ENCODE measurements around the gene RNF44. TPM values are rescaled to one million over a fixed set of nuclear protein-coding genes. Genes with fewer than 3 reads are reported as not detected.
A peak's percentile ranks its signal among the peaks of the same experiment; 100 is the strongest.

Gene RNF44
- total RNA-seq: 10 to 100 TPM; 70.2 to 98.4 (median 77.6) TPM
- long read RNA-seq, donor 1, partial matches to known transcripts: 7 of 25 reads
- long read RNA-seq, donor 1, other reads (novel, unspliced or antisense): 18 of 25 reads
- long read RNA-seq, donor 2, partial matches to known transcripts: 0 of 6 reads
- long read RNA-seq, donor 2, other reads (novel, unspliced or antisense): 6 of 6 reads

DNA sequence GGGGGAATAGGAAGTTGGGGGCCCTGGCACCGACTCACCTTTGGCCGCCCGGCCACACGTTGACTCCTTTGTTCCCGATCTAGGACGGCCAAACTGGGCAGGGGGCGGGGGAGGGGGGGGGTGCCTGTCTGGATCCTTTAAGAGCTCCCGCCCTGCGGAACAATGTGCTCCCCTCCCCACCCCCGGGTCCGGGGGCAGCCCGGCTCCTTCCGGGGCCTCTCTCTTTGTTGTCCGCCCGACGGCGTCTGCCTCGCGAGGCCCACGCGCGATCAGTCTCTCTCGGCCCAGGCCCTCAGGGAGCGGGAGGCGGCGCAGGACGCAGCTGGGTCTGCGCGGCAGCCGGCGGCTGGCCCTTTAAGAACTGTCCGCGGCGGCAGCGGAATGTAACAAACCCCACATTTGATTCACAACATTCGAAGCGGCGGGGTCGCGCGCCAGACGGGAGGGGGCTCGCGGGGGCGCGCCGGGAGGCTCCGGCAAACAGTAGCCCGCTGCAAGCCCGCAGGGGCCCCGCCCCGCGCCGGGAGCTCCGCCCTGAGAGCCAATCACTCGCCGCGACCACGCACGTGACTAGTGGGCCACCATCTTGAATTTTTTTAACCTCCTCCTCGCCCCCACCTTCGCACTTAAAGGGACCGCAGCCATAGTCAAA is at the start of gene RNF44:
RNF44 (minus strand) TSS at position 501 of the 652 bp plus-strand sequence. CDS start 4,930 bp downstream, outside the sequence.
- H3K9me3 ChIP-seq: no peaks in the 10 kb centered on the region
- no peaks in the 10 kb centered on the region for H3K36me3 ChIP-seq (ENCODE audit: low read depth)
- peaks cover 41% of the 10 kb centered on the region for H3K4me1 ChIP-seq (ENCODE audit: low read depth)
- TF ChIP-seq, protein P1, sequence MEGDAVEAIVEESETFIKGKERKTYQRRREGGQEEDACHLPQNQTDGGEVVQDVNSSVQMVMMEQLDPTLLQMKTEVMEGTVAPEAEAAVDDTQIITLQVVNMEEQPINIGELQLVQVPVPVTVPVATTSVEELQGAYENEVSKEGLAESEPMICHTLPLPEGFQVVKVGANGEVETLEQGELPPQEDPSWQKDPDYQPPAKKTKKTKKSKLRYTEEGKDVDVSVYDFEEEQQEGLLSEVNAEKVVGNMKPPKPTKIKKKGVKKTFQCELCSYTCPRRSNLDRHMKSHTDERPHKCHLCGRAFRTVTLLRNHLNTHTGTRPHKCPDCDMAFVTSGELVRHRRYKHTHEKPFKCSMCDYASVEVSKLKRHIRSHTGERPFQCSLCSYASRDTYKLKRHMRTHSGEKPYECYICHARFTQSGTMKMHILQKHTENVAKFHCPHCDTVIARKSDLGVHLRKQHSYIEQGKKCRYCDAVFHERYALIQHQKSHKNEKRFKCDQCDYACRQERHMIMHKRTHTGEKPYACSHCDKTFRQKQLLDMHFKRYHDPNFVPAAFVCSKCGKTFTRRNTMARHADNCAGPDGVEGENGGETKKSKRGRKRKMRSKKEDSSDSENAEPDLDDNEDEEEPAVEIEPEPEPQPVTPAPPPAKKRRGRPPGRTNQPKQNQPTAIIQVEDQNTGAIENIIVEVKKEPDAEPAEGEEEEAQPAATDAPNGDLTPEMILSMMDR (IDR thresholded peaks at IDR 0.05): no peak
- peak within 1 kb of the TSS; percentile 77 for H3K4me3 ChIP-seq
- ATAC-seq (peak; percentile 74), DNase-seq (peak; percentile 99)
- intact Hi-C loops (cut with DNase I, micrococcal nuclease): no loop called here

DNA sequence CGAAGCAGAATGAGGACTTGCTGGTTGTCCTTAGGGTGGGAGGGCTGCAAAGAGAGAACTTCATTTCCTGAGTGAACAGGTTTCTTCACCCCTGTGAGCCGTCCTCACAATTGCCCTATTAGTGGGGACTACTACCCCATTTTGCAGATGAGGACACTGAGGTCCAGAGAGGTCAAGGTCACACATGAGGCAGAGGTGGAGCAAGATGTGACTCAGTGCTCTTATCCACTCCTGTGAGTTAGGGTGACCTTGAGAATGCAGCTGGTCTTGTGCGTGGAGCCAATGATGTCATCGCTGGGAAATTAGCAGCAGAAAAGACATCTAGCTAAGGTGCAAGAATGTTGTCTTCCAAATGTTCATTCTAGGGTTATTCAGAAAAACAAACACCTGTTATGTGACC is 45.9 kb upstream of the RNF44 start:
- TF ChIP-seq, protein P1 (IDR thresholded peaks at IDR 0.05): no peak
- Histone ChIP-seq H3K4me3 (no peak overlapping the region), H3K36me3 (ENCODE audit: low read depth) (no peaks in the 10 kb centered on the region), H3K9me3 (peaks cover 12% of the 10 kb centered on the region), H3K4me1 (ENCODE audit: low read depth) (no peaks in the 10 kb centered on the region)
- intact Hi-C loops (cut with DNase I, micrococcal nuclease): no loop called here
- no peak for ATAC-seq
- DNase-seq: no peak

DNA sequence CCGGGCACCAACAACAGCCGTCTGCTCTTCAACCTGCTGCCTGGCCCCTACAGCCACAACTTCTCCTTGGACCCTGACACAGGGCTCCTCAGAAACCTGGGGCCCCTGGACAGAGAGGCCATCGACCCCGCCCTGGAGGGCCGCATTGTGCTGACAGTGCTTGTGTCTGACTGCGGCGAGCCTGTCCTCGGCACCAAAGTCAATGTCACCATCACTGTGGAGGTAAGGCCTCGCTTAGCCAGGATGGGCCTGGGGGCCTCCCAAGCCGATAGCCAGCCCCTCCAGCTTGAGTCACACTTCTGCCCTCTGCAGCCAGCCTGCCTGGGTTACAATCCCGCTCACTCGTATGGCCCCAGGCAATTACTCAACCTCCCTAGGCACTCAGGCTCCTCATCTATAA is 44.2 kb upstream of the RNF44 start:
- no peak for ATAC-seq

DNA sequence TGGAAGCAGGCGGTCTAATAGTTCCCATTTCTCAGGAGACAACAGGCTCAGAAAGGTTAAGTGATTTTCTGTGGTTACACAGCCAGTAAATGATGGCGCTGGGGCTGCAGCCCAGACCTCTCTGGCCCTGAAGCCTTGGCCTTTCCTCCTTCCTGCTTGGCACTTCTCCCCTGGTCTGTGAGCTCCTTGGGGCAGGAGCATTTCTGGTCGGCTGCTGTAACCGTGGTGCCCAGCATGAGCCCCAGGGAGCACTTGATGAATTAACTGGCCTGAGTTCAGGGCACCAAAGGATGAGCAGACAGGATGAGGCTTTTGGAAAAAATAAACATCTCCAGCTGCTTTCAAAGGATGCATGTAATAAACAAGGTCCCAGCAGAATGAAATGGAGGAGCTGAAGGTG is 42.1 kb upstream of the RNF44 start:
- Histone ChIP-seq H3K4me1 (ENCODE audit: low read depth) (no peaks in the 10 kb centered on the region), H3K36me3 (ENCODE audit: low read depth) (no peaks in the 10 kb centered on the region), H3K9me3 (no peaks in the 10 kb centered on the region), H3K4me3 (no peak overlapping the region)
- DNase-seq (no peak), ATAC-seq (no peak)
- TF ChIP-seq, protein P1 (IDR thresholded peaks at IDR 0.05): no peak
- intact Hi-C loops (cut with DNase I, micrococcal nuclease): no loop called here

More for the DNA sequence above, 44.2 kb upstream of the RNF44 start:
- Histone ChIP-seq H3K4me1 (ENCODE audit: low read depth) (no peaks in the 10 kb centered on the region), H3K9me3 (peaks cover 12% of the 10 kb centered on the region), H3K36me3 (ENCODE audit: low read depth) (no peaks in the 10 kb centered on the region), H3K4me3 (no peak overlapping the region)
- intact Hi-C loops (cut with DNase I, micrococcal nuclease): no loop called here
- TF ChIP-seq, protein P1 (IDR thresholded peaks at IDR 0.05): no peak
- DNase-seq: no peak

DNA sequence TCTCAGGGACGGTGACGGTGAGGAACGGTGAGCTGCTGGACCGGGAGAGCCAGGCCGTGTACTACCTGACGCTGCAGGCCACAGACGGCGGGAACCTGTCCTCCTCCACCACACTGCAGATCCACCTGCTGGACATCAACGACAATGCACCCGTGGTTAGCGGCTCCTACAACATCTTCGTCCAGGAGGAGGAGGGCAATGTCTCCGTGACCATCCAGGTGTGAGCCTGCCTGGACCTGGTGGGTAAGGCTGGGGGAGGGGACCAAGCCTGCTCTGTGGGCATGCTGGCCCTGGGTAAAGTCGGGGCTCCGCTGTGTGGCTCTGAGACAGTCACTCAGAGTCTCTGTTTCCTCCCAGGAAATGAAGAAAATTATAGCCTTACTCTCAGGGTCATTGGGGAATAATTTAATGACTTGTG is 41.2 kb upstream of the RNF44 start:
- DNase-seq (peak in 2 of 3 donors; percentile 75 to 76), ATAC-seq (peak; percentile 66)
- Histone ChIP-seq H3K9me3 (no peaks in the 10 kb centered on the region), H3K4me3 (no peak overlapping the region), H3K36me3 (ENCODE audit: low read depth) (no peaks in the 10 kb centered on the region), H3K4me1 (ENCODE audit: low read depth) (no peaks in the 10 kb centered on the region)
- TF ChIP-seq, protein P1 (IDR thresholded peaks at IDR 0.05): peak; percentile 9
- intact Hi-C loops (cut with DNase I, micrococcal nuclease): no loop called here

Data from mucosa of descending colon (tissue), 3 donors.